NCI-H146 treated with DMSO at 0.1 percent for 48 hours (cell line): ENCODE data around the gene CMC4.

Experiments
- DNase-seq: peaks from one replicate; lab custom pipeline; 2025; ENCODE audit not compliant: unreplicated experiment; lab: John Stamatoyannopoulos, UW

CMC4 gene

DNA sequence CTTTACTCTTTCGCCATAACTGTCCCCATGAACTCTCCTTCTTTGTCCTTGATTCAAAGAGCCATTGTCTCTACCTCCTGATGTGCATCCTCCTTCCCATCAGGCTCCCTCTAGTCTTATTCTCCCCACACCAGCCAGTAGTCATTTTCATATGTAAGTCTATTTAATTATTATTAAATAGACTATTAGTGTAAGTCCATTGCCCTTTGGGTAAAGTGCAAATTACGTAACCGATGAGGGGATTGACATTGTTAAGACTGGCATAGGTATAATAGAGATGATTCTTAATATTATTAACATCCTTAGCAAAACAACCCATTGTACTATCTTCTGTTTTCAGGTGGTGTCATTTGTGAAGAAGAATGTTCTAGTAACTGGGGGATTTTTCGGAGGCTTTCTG lies 16.7 kb downstream of the CMC4 start:
- no peak for DNase-seq

- no peak for DNase-seq
These were observed 17.3 kb downstream of the CMC4 start for GRCh38 chrX:155053656-155054055.

DNA sequence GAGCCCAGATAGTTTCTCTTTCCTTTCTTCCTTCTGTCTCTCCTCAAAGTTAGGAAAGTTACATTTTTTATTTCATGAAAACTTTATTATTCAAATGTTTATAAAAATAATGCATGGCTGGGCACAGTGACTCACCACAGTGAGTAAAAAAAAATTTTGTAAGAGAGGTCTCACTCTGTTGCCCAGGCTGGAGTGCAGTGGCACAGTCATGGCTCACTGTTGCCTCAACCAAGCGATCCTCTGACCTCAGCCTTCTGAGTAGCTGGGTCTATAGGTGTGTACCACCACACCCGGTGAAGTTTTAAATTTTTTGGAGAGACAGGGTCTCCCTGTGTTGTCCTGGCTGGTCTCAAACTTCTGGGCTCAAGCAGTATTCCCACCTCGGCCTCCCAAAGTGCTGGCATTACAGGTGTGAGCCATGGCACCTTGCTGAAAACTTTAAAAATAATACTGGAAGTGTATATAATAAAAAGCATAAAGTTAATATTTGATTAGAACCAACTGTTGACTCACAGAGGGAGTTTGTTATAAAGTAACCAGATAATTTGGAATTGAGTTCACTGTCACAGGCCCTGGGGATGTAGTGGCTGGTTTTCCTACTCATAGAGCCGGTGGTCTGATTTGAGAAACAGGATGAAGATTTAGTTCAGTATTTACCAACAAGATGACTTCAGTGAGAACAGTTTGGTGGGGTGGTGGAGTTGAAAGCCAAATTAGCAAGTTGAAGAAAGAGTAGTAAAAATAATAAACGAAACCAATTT lies 18.0 kb downstream of the CMC4 start:
- DNase-seq = no peak

DNA sequence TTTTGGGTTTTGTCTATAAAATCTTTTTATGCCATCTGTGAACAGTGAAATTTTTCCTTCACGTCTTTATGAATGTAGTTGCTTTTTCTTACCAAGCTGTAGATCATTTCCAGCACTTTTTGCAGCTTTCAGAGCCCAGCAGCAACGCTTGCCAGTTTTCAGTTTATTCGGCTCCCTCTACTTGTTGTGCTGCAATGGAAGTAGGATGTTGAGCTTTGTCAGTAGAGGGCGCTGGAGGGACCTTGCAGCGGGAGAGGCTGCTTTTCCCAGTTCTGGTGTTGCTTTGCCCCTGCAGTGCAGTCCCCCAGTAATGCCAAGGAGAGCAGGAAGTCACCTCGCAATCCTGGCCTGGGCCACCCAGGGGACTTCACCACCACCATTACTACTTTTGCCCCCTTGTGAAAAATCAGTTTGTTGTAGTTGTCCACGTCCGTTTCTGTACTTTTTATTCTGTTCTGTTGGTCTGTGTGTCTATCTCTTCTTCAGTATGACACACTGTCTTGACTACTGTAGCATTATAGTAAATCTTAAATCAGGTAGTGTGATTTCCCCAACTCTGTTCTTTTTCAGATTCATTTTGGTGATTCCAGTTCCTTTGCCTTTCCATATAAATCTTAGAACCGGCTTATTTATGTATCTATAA lies 21.8 kb downstream of the CMC4 start:
- DNase-seq = peak; percentile 13

- DNase-seq = no peak
These were observed 24.0 kb downstream of the CMC4 start for GRCh38 chrX:155046811-155047528.

- DNase-seq = no peak
These were observed 24.7 kb downstream of the CMC4 start for GRCh38 chrX:155046129-155046810.

GRCh38 chrX:155035688-155036087 lies 35.2 kb downstream of the CMC4 start:
- DNase-seq = no peak

GRCh38 chrX:155031657-155032056 lies 39.3 kb downstream of the CMC4 start:
- no peak for DNase-seq

DNA sequence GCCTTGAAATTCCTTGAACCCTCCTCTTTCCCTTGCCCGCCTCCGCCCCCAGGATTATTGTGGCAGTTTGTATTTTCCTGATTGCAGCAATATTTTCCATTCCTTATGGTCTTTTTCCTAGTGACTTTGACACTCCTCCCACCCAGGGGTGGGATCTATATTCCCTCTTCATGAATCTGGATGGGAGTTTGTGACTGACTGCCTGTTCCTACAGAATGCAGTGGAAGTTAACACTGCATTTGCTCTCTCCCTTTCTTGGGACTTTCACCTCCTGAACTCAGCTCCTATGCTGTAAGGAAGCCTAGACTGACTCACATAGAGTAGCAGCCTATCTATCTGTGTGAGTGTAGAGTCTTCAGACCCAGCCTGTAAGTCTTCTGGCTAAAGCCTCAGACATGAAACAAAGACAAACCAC lies 42.1 kb downstream of the CMC4 start:
- no peak for DNase-seq

- DNase-seq = peak; percentile 32
These were observed 42.8 kb downstream of the CMC4 start for GRCh38 chrX:155028129-155028528.

GRCh38 chrX:155027509-155028066 lies 43.3 kb downstream of the CMC4 start:
- no peak for DNase-seq

DNA sequence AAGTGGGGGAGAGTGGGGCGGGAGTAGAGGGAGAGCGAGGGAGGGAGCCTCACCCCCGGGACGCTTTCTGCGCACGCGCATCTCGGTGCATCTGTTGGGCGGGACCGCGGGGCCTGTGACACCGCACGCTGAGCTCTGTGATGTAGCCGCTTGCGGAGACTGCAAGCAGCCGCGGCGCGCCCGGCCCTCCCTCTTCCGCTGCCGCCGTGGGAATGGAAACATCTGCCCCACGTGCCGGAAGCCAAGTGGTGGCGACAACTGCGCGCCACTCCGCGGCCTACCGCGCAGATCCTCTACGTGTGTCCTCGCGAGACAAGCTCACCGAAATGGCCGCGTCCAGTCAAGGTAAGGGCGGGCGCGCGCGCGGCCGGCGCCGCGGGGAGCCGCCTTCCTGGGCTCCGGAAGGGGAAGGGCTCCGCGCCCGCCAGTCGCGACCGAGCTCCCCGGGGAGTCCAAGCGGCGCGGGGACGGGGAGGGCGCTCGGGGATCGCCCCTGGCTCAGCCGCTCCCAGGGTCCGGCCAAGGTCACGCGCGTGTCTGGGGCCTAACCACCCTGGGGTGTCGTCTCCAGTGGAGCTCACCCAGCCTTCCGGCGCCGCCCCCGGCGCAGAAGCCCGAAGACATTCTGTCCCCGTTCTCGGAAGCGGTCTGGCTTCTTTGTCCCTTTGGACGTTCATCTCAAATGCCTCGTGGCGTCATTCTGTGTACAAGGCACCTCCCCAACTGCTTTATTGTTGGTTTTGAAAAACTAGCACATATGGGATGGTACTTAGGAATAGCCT lies 44.0 kb downstream of the CMC4 start, which contains the start of gene FUNDC2:
FUNDC2 (plus strand) TSS at position 118 of the 782 bp plus-strand sequence; CDS start at position 213, 95 bp downstream.
- peak; percentile 80 for DNase-seq

- no peak for DNase-seq
These were observed 44.6 kb downstream of the CMC4 start for GRCh38 chrX:155026420-155026726.

GRCh38 chrX:155023907-155024833 lies 46.8 kb downstream of the CMC4 start:
- DNase-seq = no peak

GRCh38 chrX:155022585-155022984 lies 48.4 kb downstream of the CMC4 start, which contains the start of gene F8:
F8 (minus strand) TSS chrX:155022723; CDS start chrX:155022552, 171 bp downstream.
- no peak for DNase-seq

DNA sequence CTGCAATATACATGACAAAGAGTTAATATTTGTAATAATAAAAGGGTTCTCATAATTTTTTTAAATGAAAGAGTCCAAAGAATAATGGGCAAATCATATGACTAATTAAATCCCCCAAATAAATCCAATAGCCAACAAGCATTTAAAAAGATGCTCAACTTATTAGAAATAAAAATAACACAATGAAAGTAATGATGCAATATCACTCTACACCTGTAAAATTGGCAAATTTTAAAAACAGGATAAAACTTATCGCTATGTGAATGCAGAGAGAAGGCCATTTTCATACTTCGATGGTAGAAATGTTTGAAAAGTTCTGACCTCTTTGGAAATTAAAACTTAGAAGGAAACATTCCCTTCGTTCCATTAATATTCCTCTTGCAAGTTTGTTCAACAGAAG lies 50.3 kb downstream of the CMC4 start:
- no peak for DNase-seq
